GM19467 (cell line): Measurements from ENCODE around the gene PANX2.

ENCODE experiments used
- ATAC-seq: cut with Tn5 transposase; IDR thresholded peaks from one replicate; pipeline ENCODE4 v1.9.1; 2021; ENCODE audit warnings: mild to moderate bottlenecking, moderate library complexity; ENCODE audit not compliant: unreplicated experiment

The PANX2 gene

GRCh38 chr22:50227579-50228215 is 57.2 kb downstream of the PANX2 start:
- no peak for ATAC-seq

GRCh38 chr22:50228366-50228765 is 57.8 kb downstream of the PANX2 start:
- ATAC-seq, result no peak

- ATAC-seq, result no peak
Observed at GRCh38 chr22:50229370-50229769, 58.8 kb downstream of the PANX2 start.
